COLO829 (cell line): ENCODE data around the gene MIPOL1.
"Not testable (repeated sequence)": the region's sequence is repeated elsewhere in the genome, so short reads cannot be mapped to it uniquely, and the experiment has no call there.

Source experiments
- DNase-seq: peaks from one replicate; pipeline ENCODE4 v3.0.0; 2012; ENCODE audit warnings: low spot score

MIPOL1 gene

GRCh38 chr14:37289688-37290087 is 92.0 kb downstream of the MIPOL1 start:
- DNase-seq, result no peak

- DNase-seq, result not testable (repeated sequence)
These were observed 97.5 kb downstream of the MIPOL1 start for GRCh38 chr14:37295262-37295661.

- DNase-seq, result no peak
These were observed 113.5 kb downstream of the MIPOL1 start for GRCh38 chr14:37311252-37311651.

- no peak for DNase-seq
These were observed 121.2 kb downstream of the MIPOL1 start for GRCh38 chr14:37318938-37319337.

GRCh38 chr14:37320106-37320505 is 122.4 kb downstream of the MIPOL1 start:
- DNase-seq, result no peak

GRCh38 chr14:37325332-37325731 is 127.6 kb downstream of the MIPOL1 start:
- DNase-seq, result no peak

GRCh38 chr14:37326434-37326833 is 128.7 kb downstream of the MIPOL1 start:
- DNase-seq, result no peak

GRCh38 chr14:37327933-37328332 is 130.2 kb downstream of the MIPOL1 start:
- DNase-seq, result not testable (repeated sequence)

GRCh38 chr14:37328673-37329072 is 130.9 kb downstream of the MIPOL1 start:
- no peak for DNase-seq

- no peak for DNase-seq
These were observed 131.7 kb downstream of the MIPOL1 start for GRCh38 chr14:37329189-37330001.

GRCh38 chr14:37330910-37331309 is 133.2 kb downstream of the MIPOL1 start:
- DNase-seq, result no peak

- DNase-seq, result no peak
These were observed 142.6 kb downstream of the MIPOL1 start for GRCh38 chr14:37340353-37340752.

GRCh38 chr14:37343307-37344094 is 145.8 kb downstream of the MIPOL1 start:
- no peak for DNase-seq

GRCh38 chr14:37363661-37364060 is 165.9 kb downstream of the MIPOL1 start:
- no peak for DNase-seq

GRCh38 chr14:37369425-37369824 is 171.7 kb downstream of the MIPOL1 start:
- DNase-seq, result no peak

- no peak for DNase-seq
These were observed 177.8 kb downstream of the MIPOL1 start for GRCh38 chr14:37375566-37375965.

- no peak for DNase-seq
These were observed 179.3 kb downstream of the MIPOL1 start for GRCh38 chr14:37376944-37377609.

GRCh38 chr14:37384870-37385596 is 187.3 kb downstream of the MIPOL1 start:
- DNase-seq, result no peak

GRCh38 chr14:37397157-37397940 is 199.6 kb downstream of the MIPOL1 start:
- not testable (repeated sequence) for DNase-seq

GRCh38 chr14:37397941-37398215 is 200.1 kb downstream of the MIPOL1 start:
- DNase-seq, result no peak

- no peak for DNase-seq
These were observed 201.8 kb downstream of the MIPOL1 start for GRCh38 chr14:37399517-37399916.
